Activated CD4-positive, alpha-beta T cell treated with anti-CD3 and anti-CD28 coated beads, Interleukin-2, Interleukin-4, amounts not matched to agents 100 ng/mL and 50 ng/mL, durations not matched to agents 16 hours and 8 hours (primary cell): ENCODE results near the gene SP6.

Source experiments
- DNase-seq: peaks from one replicate; pipeline ENCODE4 v3.0.0-alpha.2; 2020; ENCODE audit warnings: low spot score

The SP6 gene

GRCh38 chr17:47879776-47880454 is 29.0 kb upstream of the SP6 start:
- DNase-seq, result no peak

- no peak for DNase-seq
Observed at GRCh38 chr17:47879028-47879585, 28.1 kb upstream of the SP6 start.

GRCh38 chr17:47878203-47879027 is 27.5 kb upstream of the SP6 start:
- no peak for DNase-seq

- no peak for DNase-seq
Observed at GRCh38 chr17:47877368-47878034, 26.5 kb upstream of the SP6 start.

- no peak for DNase-seq
Observed at GRCh38 chr17:47875011-47875985, 24.3 kb upstream of the SP6 start.

GRCh38 chr17:47873200-47874090 is 22.5 kb upstream of the SP6 start:
- no peak for DNase-seq

GRCh38 chr17:47872651-47873161 is 21.7 kb upstream of the SP6 start:
- DNase-seq, result no peak

- no peak for DNase-seq
Observed at GRCh38 chr17:47872019-47872650, 21.2 kb upstream of the SP6 start.

GRCh38 chr17:47871048-47871447 is 20.1 kb upstream of the SP6 start:
- no peak for DNase-seq

GRCh38 chr17:47870056-47870455 is 19.1 kb upstream of the SP6 start:
- no peak for DNase-seq

- no peak for DNase-seq
Observed at GRCh38 chr17:47869114-47869513, 18.2 kb upstream of the SP6 start.

GRCh38 chr17:47867813-47868533 is 17.0 kb upstream of the SP6 start:
- DNase-seq, result no peak

GRCh38 chr17:47866941-47867340 is 16.0 kb upstream of the SP6 start:
- no peak for DNase-seq

GRCh38 chr17:47864791-47865216 is 13.8 kb upstream of the SP6 start:
- DNase-seq, result peak; percentile 52

GRCh38 chr17:47862621-47863440 is 11.9 kb upstream of the SP6 start:
- no peak for DNase-seq

GRCh38 chr17:47860386-47860785 is 9.4 kb upstream of the SP6 start:
- no peak for DNase-seq

- no peak for DNase-seq
Observed at GRCh38 chr17:47857551-47858455, 6.8 kb upstream of the SP6 start.
